ENCODE measurements around the gene BLTP3B. TPM values are rescaled to one million over a fixed set of nuclear protein-coding genes. Genes with fewer than 3 reads are reported as not detected.

Gene BLTP3B
- total and polyA plus RNA-seq, 2 of the 13 experiments (the other 11 are each of a cell fraction or from before 2014, with no cell fraction given): 15.6 to 24.4 TPM

DNA sequence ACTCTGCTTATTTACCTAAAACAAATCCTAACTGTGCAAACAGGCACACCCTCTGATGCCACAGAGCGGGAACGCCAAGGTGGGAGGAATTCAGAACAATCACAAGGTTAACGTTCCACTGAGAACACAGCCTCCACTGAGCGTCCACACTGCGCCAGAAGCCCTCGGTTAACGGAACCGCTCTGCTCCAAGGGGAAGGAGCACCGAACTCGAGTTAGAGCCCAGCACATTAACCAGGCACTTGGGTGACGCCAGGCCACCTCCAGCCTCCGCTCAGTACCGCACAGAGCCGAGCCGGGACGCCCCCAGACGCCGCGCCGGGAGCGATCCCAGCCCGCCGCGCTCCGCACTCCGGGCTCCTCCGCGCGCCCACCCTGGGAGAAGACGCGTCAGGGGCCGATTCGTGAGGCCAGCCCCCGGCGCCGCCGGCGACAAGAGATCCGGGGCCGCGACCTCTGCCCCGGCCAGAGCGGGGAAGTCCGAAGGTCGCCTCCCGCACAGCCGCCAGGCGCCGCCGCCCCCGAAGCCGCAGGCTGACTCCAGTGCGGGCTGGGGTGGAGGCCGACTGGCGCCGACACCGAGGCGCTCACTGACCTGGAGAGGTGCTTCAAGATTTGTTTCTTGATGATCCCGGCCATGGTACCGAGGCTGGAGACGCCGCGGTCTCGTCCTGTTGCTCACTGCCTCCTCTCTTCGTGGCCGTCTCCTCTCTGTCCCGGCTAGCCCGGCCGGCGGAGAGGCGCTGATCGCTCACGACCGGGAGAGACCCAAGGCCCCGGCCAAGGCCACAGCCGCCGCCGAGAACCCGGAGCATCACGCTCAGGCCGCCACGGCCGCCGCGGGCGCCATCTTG is 450 bp downstream of the BLTP3B start (continued):
- TF ChIP-seq, protein P1, sequence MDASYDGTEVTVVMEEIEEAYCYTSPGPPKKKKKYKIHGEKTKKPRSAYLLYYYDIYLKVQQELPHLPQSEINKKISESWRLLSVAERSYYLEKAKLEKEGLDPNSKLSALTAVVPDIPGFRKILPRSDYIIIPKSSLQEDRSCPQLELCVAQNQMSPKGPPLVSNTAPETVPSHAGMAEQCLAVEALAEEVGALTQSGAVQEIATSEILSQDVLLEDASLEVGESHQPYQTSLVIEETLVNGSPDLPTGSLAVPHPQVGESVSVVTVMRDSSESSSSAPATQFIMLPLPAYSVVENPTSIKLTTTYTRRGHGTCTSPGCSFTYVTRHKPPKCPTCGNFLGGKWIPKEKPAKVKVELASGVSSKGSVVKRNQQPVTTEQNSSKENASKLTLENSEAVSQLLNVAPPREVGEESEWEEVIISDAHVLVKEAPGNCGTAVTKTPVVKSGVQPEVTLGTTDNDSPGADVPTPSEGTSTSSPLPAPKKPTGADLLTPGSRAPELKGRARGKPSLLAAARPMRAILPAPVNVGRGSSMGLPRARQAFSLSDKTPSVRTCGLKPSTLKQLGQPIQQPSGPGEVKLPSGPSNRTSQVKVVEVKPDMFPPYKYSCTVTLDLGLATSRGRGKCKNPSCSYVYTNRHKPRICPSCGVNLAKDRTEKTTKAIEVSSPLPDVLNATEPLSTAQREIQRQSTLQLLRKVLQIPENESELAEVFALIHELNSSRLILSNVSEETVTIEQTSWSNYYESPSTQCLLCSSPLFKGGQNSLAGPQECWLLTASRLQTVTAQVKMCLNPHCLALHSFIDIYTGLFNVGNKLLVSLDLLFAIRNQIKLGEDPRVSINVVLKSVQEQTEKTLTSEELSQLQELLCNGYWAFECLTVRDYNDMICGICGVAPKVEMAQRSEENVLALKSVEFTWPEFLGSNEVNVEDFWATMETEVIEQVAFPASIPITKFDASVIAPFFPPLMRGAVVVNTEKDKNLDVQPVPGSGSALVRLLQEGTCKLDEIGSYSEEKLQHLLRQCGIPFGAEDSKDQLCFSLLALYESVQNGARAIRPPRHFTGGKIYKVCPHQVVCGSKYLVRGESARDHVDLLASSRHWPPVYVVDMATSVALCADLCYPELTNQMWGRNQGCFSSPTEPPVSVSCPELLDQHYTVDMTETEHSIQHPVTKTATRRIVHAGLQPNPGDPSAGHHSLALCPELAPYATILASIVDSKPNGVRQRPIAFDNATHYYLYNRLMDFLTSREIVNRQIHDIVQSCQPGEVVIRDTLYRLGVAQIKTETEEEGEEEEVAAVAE (CRISPR knock-in tag; IDR thresholded peaks at IDR 0.05; ENCODE audit: borderline replicate concordance): no peak; the same call in 1 of the 2 replicates
- no peak for TF ChIP-seq KMT2A (CRISPR knock-in tag; IDR thresholded peaks at IDR 0.05)
- TF ChIP-seq, protein P2, sequence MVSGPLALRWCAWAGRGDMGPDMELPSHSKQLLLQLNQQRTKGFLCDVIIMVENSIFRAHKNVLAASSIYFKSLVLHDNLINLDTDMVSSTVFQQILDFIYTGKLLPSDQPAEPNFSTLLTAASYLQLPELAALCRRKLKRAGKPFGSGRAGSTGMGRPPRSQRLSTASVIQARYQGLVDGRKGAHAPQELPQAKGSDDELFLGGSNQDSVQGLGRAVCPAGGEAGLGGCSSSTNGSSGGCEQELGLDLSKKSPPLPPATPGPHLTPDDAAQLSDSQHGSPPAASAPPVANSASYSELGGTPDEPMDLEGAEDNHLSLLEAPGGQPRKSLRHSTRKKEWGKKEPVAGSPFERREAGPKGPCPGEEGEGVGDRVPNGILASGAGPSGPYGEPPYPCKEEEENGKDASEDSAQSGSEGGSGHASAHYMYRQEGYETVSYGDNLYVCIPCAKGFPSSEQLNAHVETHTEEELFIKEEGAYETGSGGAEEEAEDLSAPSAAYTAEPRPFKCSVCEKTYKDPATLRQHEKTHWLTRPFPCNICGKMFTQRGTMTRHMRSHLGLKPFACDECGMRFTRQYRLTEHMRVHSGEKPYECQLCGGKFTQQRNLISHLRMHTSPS (CRISPR knock-in tag; IDR thresholded peaks at IDR 0.05; ENCODE audit: low read depth): no peak
- no peak for TF ChIP-seq CENPX (CRISPR knock-in tag; IDR thresholded peaks at IDR 0.05)
- no peak for TF ChIP-seq EZH2 (conservative IDR thresholded peaks at IDR 0.05; ENCODE audit: low read depth, low read length)
- TF ChIP-seq, protein P3, sequence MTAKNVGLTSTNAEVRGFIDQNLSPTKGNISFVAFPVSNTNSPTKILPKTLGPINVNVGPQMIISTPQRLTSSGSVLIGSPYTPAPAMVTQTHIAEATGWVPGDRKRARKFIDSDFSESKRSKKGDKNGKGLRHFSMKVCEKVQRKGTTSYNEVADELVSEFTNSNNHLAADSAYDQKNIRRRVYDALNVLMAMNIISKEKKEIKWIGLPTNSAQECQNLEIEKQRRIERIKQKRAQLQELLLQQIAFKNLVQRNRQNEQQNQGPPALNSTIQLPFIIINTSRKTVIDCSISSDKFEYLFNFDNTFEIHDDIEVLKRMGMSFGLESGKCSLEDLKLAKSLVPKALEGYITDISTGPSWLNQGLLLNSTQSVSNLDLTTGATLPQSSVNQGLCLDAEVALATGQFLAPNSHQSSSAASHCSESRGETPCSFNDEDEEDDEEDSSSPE (CRISPR knock-in tag; IDR thresholded peaks at IDR 0.05): peak; percentile 79
- no peak for TF ChIP-seq SP5 (CRISPR knock-in tag; IDR thresholded peaks at IDR 0.05; ENCODE audit: borderline replicate concordance, low read depth)
- TF ChIP-seq, protein P4, sequence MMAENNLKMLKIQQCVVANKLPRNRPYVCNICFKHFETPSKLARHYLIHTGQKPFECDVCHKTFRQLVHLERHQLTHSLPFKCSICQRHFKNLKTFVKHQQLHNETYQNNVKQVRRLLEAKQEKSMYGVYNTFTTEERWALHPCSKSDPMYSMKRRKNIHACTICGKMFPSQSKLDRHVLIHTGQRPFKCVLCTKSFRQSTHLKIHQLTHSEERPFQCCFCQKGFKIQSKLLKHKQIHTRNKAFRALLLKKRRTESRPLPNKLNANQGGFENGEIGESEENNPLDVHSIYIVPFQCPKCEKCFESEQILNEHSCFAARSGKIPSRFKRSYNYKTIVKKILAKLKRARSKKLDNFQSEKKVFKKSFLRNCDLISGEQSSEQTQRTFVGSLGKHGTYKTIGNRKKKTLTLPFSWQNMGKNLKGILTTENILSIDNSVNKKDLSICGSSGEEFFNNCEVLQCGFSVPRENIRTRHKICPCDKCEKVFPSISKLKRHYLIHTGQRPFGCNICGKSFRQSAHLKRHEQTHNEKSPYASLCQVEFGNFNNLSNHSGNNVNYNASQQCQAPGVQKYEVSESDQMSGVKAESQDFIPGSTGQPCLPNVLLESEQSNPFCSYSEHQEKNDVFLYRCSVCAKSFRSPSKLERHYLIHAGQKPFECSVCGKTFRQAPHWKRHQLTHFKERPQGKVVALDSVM (CRISPR knock-in tag; IDR thresholded peaks at IDR 0.05): peak; percentile 72
- TF ChIP-seq, protein P5, sequence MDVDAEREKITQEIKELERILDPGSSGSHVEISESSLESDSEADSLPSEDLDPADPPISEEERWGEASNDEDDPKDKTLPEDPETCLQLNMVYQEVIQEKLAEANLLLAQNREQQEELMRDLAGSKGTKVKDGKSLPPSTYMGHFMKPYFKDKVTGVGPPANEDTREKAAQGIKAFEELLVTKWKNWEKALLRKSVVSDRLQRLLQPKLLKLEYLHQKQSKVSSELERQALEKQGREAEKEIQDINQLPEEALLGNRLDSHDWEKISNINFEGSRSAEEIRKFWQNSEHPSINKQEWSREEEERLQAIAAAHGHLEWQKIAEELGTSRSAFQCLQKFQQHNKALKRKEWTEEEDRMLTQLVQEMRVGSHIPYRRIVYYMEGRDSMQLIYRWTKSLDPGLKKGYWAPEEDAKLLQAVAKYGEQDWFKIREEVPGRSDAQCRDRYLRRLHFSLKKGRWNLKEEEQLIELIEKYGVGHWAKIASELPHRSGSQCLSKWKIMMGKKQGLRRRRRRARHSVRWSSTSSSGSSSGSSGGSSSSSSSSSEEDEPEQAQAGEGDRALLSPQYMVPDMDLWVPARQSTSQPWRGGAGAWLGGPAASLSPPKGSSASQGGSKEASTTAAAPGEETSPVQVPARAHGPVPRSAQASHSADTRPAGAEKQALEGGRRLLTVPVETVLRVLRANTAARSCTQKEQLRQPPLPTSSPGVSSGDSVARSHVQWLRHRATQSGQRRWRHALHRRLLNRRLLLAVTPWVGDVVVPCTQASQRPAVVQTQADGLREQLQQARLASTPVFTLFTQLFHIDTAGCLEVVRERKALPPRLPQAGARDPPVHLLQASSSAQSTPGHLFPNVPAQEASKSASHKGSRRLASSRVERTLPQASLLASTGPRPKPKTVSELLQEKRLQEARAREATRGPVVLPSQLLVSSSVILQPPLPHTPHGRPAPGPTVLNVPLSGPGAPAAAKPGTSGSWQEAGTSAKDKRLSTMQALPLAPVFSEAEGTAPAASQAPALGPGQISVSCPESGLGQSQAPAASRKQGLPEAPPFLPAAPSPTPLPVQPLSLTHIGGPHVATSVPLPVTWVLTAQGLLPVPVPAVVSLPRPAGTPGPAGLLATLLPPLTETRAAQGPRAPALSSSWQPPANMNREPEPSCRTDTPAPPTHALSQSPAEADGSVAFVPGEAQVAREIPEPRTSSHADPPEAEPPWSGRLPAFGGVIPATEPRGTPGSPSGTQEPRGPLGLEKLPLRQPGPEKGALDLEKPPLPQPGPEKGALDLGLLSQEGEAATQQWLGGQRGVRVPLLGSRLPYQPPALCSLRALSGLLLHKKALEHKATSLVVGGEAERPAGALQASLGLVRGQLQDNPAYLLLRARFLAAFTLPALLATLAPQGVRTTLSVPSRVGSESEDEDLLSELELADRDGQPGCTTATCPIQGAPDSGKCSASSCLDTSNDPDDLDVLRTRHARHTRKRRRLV (CRISPR knock-in tag; IDR thresholded peaks at IDR 0.05): no peak
- TF ChIP-seq PITX1 (CRISPR knock-in tag; IDR thresholded peaks at IDR 0.05): peak; percentile 10; the same call in 1 of the 2 replicates
- TF ChIP-seq, protein P6, sequence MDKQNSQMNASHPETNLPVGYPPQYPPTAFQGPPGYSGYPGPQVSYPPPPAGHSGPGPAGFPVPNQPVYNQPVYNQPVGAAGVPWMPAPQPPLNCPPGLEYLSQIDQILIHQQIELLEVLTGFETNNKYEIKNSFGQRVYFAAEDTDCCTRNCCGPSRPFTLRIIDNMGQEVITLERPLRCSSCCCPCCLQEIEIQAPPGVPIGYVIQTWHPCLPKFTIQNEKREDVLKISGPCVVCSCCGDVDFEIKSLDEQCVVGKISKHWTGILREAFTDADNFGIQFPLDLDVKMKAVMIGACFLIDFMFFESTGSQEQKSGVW (CRISPR knock-in tag; IDR thresholded peaks at IDR 0.05; ENCODE audit: borderline replicate concordance): no peak

Data from HepG2 (cell line).